KMS-11 (cell line): Measurements from ENCODE around the gene CSK.
"Not testable (repeated sequence)": the region's sequence is repeated elsewhere in the genome, so short reads cannot be mapped to it uniquely, and the experiment has no call there.

ENCODE experiments used
- H2AFZ ChIP-seq: fragments of 200-600 bp; sonication (generic); 2 replicates; pipeline ENCODE4 v1.6.1; 2016; ENCODE audit warnings: antibody characterized with exemption, mixed run types, low read depth
- H3K27ac ChIP-seq: fragments of 200-600 bp; sonication (generic); 2 replicates; pipeline ENCODE4 v1.6.1; 2016; ENCODE audit warnings: mild to moderate bottlenecking, mixed run types
- H3K27me3 ChIP-seq: fragments of 200-600 bp; sonication (generic); 2 replicates; pipeline ENCODE4 v1.6.1; 2017; ENCODE audit warnings: mild to moderate bottlenecking, low read depth, mixed run types, moderate library complexity; ENCODE audit not compliant: insufficient read depth
- H3K36me3 ChIP-seq: fragments of 200-600 bp; sonication (generic); 2 replicates; pipeline ENCODE4 v1.6.1; 2017; ENCODE audit warnings: mild to moderate bottlenecking, mixed run types; ENCODE audit not compliant: insufficient read depth
- H3K4me1 ChIP-seq: fragments of 200-600 bp; sonication (generic); 2 replicates; pipeline ENCODE4 v1.6.1; 2016; ENCODE audit warnings: mild to moderate bottlenecking, low read depth, mixed run types; ENCODE audit not compliant: poor library complexity, severe bottlenecking
- H3K4me2 ChIP-seq: fragments of 200-600 bp; sonication (generic); 2 replicates; pipeline ENCODE4 v1.7.0; 2016; ENCODE audit warnings: mild to moderate bottlenecking, mixed run types
- H3K4me3 ChIP-seq: fragments of 200-600 bp; sonication (generic); IDR thresholded peaks from 2 replicates; pipeline ENCODE4 v1.6.1; 2017; ENCODE audit warnings: low read depth, low read length, mixed read lengths; ENCODE audit not compliant: insufficient read depth
- H3K79me2 ChIP-seq: fragments of 200-600 bp; sonication (generic); 2 replicates; pipeline ENCODE4 v1.6.1; 2016; ENCODE audit warnings: low read depth, mixed run types; ENCODE audit not compliant: insufficient read depth
- H3K9ac ChIP-seq: fragments of 200-600 bp; sonication (generic); 2 replicates; pipeline ENCODE4 v1.6.1; 2016; ENCODE audit warnings: mild to moderate bottlenecking, mixed run types
- H4K20me1 ChIP-seq: fragments of 200-600 bp; sonication (generic); 2 replicates; pipeline ENCODE4 v1.6.1; 2016; ENCODE audit warnings: mild to moderate bottlenecking, mixed run types; ENCODE audit not compliant: insufficient read depth
- CTCF ChIP-seq: fragments of 200-600 bp; sonication (generic); conservative IDR thresholded peaks from 2 replicates; pipeline ENCODE4 v1.6.1; 2017; ENCODE audit warnings: low read depth, mild to moderate bottlenecking, antibody characterized with exemption, low read length, moderate library complexity, mixed read lengths

CSK gene

GRCh38 chr15:74781431-74782258, at the start of gene CSK:
CSK (plus strand) TSS chr15:74782080; CDS start chr15:74798298, 16,218 bp downstream.
- Histone ChIP-seq H3K79me2 (peaks cover 43% of the 10 kb centered on the region), H3K4me1 (peaks cover 80% of the 10 kb centered on the region), H3K4me3 (peak within 1 kb of the TSS; percentile 23), H3K27ac (peak within 1 kb of the TSS; percentile 59), H4K20me1 (no peaks in the 10 kb centered on the region), H3K36me3 (no peaks in the 10 kb centered on the region), H2AFZ (peak within 1 kb of the TSS; percentile 50), H3K4me2 (peak within 1 kb of the TSS; percentile 99), H3K27me3 (no peaks in the 10 kb centered on the region), H3K9ac (peak within 1 kb of the TSS; percentile 71; the same call in 1 of the 2 replicates)
- TF ChIP-seq CTCF, result peak; percentile 52

GRCh38 chr15:74732846-74733245, 49.0 kb upstream of the CSK start:
- no peaks in the 10 kb centered on the region for H3K27me3 ChIP-seq
- H2AFZ ChIP-seq, result no peak overlapping the region
- no peak overlapping the region for H3K4me2 ChIP-seq
- no peaks in the 10 kb centered on the region for H3K4me1 ChIP-seq
- no peak overlapping the region for H3K4me3 ChIP-seq
- TF ChIP-seq CTCF, result no peak
- no peaks in the 10 kb centered on the region for H3K79me2 ChIP-seq
- no peaks in the 10 kb centered on the region for H4K20me1 ChIP-seq
- no peak overlapping the region for H3K27ac ChIP-seq
- no peak overlapping the region for H3K9ac ChIP-seq
- H3K36me3 ChIP-seq, result no peaks in the 10 kb centered on the region

GRCh38 chr15:74733269-74733668, 48.6 kb upstream of the CSK start:
- Histone ChIP-seq H3K4me1 (no peaks in the 10 kb centered on the region), H3K36me3 (no peaks in the 10 kb centered on the region), H2AFZ (no peak overlapping the region), H4K20me1 (no peaks in the 10 kb centered on the region), H3K4me3 (no peak overlapping the region), H3K27ac (no peak overlapping the region), H3K9ac (no peak overlapping the region), H3K79me2 (no peaks in the 10 kb centered on the region), H3K27me3 (no peaks in the 10 kb centered on the region), H3K4me2 (no peak overlapping the region)
- no peak for TF ChIP-seq CTCF

- no peaks in the 10 kb centered on the region for H3K27me3 ChIP-seq
- no peak overlapping the region for H3K9ac ChIP-seq
- H3K4me2 ChIP-seq, result no peak overlapping the region
- no peak overlapping the region for H2AFZ ChIP-seq
- H3K4me1 ChIP-seq, result no peaks in the 10 kb centered on the region
- H3K27ac ChIP-seq, result no peak overlapping the region
- no peak for TF ChIP-seq CTCF
- H3K36me3 ChIP-seq, result no peaks in the 10 kb centered on the region
- no peak overlapping the region for H3K4me3 ChIP-seq
- H4K20me1 ChIP-seq, result no peaks in the 10 kb centered on the region
- no peaks in the 10 kb centered on the region for H3K79me2 ChIP-seq
Measured at GRCh38 chr15:74735305-74735704, 46.6 kb upstream of the CSK start.

- H3K27ac ChIP-seq, H3K36me3 ChIP-seq: not testable (repeated sequence)
Measured at GRCh38 chr15:74738239-74738638, 43.6 kb upstream of the CSK start.

More at GRCh38 chr15:74738239-74738638, 43.6 kb upstream of the CSK start:
- not testable (repeated sequence) for H3K9ac ChIP-seq, H3K4me3 ChIP-seq, H2AFZ ChIP-seq, H3K4me1 ChIP-seq, H3K27me3 ChIP-seq, H4K20me1 ChIP-seq, H3K4me2 ChIP-seq, H3K79me2 ChIP-seq
